Mammary epithelial cell (primary cell): Measurements from ENCODE around the gene STS.

ENCODE experiments used
- EZH2 ChIP-seq: IDR thresholded peaks from 2 replicates; pipeline ENCODE4 v1.6.1; 2012; ENCODE audit warnings: low read length, inconsistent platforms, borderline replicate concordance
- TF ChIP-seq, protein P1 (sequence below), 2 donors: IDR thresholded peaks in 1 of 2; conservative IDR thresholded peaks in 1 of 2; 2 replicates each; pipeline ENCODE4 v1.5.1; 2011 to 2012; ENCODE audit warnings: inconsistent platforms in 2 of 2, low read length in 2 of 2, mild to moderate bottlenecking in 2 of 2, control low read depth in 1 of 2, low read depth in 1 of 2; ENCODE audit not compliant: insufficient read depth in 1 of 2; ENCODE audit errors: extremely low read depth in 1 of 2

DNA sequence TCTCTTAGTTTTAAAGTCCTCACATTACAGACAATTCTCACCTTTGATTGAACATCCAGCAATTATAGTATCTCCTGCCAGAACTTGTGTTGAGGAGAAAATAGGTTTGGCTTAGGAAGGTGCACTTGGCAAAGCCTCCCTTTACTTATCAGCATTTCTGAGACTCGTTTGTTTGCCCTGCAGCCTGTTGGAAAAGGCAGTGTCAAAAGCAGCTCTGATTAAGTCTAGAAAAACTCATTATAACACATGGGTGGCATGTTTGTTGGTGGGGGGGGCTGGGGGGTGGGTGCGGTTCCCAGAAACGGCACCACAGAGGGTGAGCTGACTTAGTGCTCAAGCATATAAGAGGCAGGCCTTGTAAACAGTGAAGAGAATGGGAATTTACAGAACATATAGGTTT lies 22.1 kb downstream of the STS start:
- TF ChIP-seq, protein P1, sequence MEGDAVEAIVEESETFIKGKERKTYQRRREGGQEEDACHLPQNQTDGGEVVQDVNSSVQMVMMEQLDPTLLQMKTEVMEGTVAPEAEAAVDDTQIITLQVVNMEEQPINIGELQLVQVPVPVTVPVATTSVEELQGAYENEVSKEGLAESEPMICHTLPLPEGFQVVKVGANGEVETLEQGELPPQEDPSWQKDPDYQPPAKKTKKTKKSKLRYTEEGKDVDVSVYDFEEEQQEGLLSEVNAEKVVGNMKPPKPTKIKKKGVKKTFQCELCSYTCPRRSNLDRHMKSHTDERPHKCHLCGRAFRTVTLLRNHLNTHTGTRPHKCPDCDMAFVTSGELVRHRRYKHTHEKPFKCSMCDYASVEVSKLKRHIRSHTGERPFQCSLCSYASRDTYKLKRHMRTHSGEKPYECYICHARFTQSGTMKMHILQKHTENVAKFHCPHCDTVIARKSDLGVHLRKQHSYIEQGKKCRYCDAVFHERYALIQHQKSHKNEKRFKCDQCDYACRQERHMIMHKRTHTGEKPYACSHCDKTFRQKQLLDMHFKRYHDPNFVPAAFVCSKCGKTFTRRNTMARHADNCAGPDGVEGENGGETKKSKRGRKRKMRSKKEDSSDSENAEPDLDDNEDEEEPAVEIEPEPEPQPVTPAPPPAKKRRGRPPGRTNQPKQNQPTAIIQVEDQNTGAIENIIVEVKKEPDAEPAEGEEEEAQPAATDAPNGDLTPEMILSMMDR (conservative IDR thresholded peaks at IDR 0.05 in 1 of 2, IDR thresholded peaks at IDR 0.05 in 1 of 2; ENCODE audit: extremely low read depth in 1 of 2, insufficient read depth in 1 of 2, low read depth in 1 of 2, low read length in 2 of 2), result no peak
- TF ChIP-seq EZH2, result no peak
